Mucosa of descending colon (tissue), 3 donors: ENCODE measurements around the gene FBXO9. TPM values are rescaled to one million over a fixed set of nuclear protein-coding genes. Genes with fewer than 3 reads are reported as not detected.

Experiments
- ATAC-seq: fragments of 200-7000 bp; cut with Tn5 transposase; one replicate; pipeline ENCODE4 v1.9.1; 2020; ENCODE audit warnings: mild to moderate bottlenecking, moderate library complexity
- DNase-seq, 3 donors: peaks; one replicate each; pipeline ENCODE4 v3.0.0-alpha.2; 2020
- H3K36me3 ChIP-seq: fragments of 200-600 bp; one replicate; pipeline ENCODE4 v1.8.0; 2021; ENCODE audit warnings: low read depth, mild to moderate bottlenecking
- H3K4me1 ChIP-seq: fragments of 200-600 bp; one replicate; pipeline ENCODE4 v1.8.0; 2021; ENCODE audit warnings: low read depth, mild to moderate bottlenecking
- H3K4me3 ChIP-seq: fragments of 200-600 bp; one replicate; pipeline ENCODE4 v1.8.0; 2021; ENCODE audit warnings: mild to moderate bottlenecking
- H3K9me3 ChIP-seq: fragments of 200-600 bp; one replicate; pipeline ENCODE4 v1.8.0; 2021; ENCODE audit warnings: mild to moderate bottlenecking
- CTCF ChIP-seq: fragments of 200-600 bp; IDR thresholded peaks from one replicate; pipeline ENCODE4 v1.8.0; 2022; ENCODE audit warnings: antibody characterized with exemption, mild to moderate bottlenecking
- intact Hi-C, 2 donors: fragments of 100-400 bp; cut with DNase I in 1 of 2; cut with micrococcal nuclease in 1 of 2; formaldehyde crosslinking; loops; one replicate each; pipeline versions ENCODE4 v1.11.0 to v1.11.1; 2022; cut with DNase I, micrococcal nuclease
- total RNA-seq, 3 donors: library from RNA; stranded (reverse); fragmentation: NEBNext Ultra II Directional in 2 of 3; extraction: Animal tissue kit (Norgen Biotek cat#: 25700) in 2 of 3; gene quantifications; one replicate each; pipeline versions ENCODE4 v1.2.1 to v1.2.4, GENCODE V29; 2021 to 2023
- donor health status: DM: no; HTN: no; CAD: no; lungs with moderate emphysema.
- donor health status: DM: no; HTN: no; CAD: no.
- donor health status: DM: no; HTN: yes; CAD: no.

Gene FBXO9
- total RNA-seq, 3 donors from 2014 or later = 80.3 to 100 (median 80.4) TPM

- Histone ChIP-seq H3K4me1 (no peaks in the 10 kb centered on the region), H3K36me3 (no peaks in the 10 kb centered on the region), H3K9me3 (no peaks in the 10 kb centered on the region), H3K4me3 (no peak overlapping the region)
- no peak for TF ChIP-seq CTCF
- ATAC-seq = no peak
- DNase-seq = no peak
- intact Hi-C loops = no loop called here
Observed at GRCh38 chr6:53026526-53026925, 38.7 kb upstream of the FBXO9 start.

GRCh38 chr6:53027131-53027718 is 38.0 kb upstream of the FBXO9 start:
- H3K4me3 ChIP-seq = no peak overlapping the region
- ATAC-seq (no peak), DNase-seq (no peak)
- H3K4me1 ChIP-seq = no peaks in the 10 kb centered on the region
- H3K36me3 ChIP-seq = no peaks in the 10 kb centered on the region
- intact Hi-C loops = no loop called here
- TF ChIP-seq CTCF = no peak
- no peaks in the 10 kb centered on the region for H3K9me3 ChIP-seq

- Histone ChIP-seq H3K4me1 (no peaks in the 10 kb centered on the region), H3K4me3 (no peak overlapping the region), H3K36me3 (no peaks in the 10 kb centered on the region), H3K9me3 (no peaks in the 10 kb centered on the region)
- intact Hi-C loops = no loop called here
- DNase-seq = no peak
- no peak for TF ChIP-seq CTCF
- ATAC-seq = no peak
Observed at GRCh38 chr6:53028467-53028866, 36.7 kb upstream of the FBXO9 start.

- no peaks in the 10 kb centered on the region for H3K4me1 ChIP-seq
- H3K36me3 ChIP-seq = no peaks in the 10 kb centered on the region
- DNase-seq (no peak), ATAC-seq (no peak)
- no peak for TF ChIP-seq CTCF
- intact Hi-C loops = no loop called here
- no peak overlapping the region for H3K4me3 ChIP-seq
- no peaks in the 10 kb centered on the region for H3K9me3 ChIP-seq
Observed at GRCh38 chr6:53029257-53029656, 35.9 kb upstream of the FBXO9 start.

- Histone ChIP-seq H3K4me3 (no peak overlapping the region), H3K9me3 (no peaks in the 10 kb centered on the region), H3K4me1 (no peaks in the 10 kb centered on the region), H3K36me3 (no peaks in the 10 kb centered on the region)
- ATAC-seq (no peak), DNase-seq (no peak)
- no peak for TF ChIP-seq CTCF
- intact Hi-C loops = no loop called here
Observed at GRCh38 chr6:53029761-53030160, 35.4 kb upstream of the FBXO9 start.

GRCh38 chr6:53031281-53031680 is 33.9 kb upstream of the FBXO9 start:
- intact Hi-C loops = no loop called here
- TF ChIP-seq CTCF = no peak
- Histone ChIP-seq H3K36me3 (no peaks in the 10 kb centered on the region), H3K9me3 (no peaks in the 10 kb centered on the region), H3K4me3 (no peak overlapping the region), H3K4me1 (no peaks in the 10 kb centered on the region)
- DNase-seq = no peak
- no peak for ATAC-seq
